Measurements from ENCODE around the gene SCARB1. TPM values are rescaled to one million over a fixed set of nuclear protein-coding genes. Genes with fewer than 3 reads are reported as not detected.
"Not testable (repeated sequence)": the region's sequence is repeated elsewhere in the genome, so short reads cannot be mapped to it uniquely, and the experiment has no call there.

The SCARB1 gene, protein sequence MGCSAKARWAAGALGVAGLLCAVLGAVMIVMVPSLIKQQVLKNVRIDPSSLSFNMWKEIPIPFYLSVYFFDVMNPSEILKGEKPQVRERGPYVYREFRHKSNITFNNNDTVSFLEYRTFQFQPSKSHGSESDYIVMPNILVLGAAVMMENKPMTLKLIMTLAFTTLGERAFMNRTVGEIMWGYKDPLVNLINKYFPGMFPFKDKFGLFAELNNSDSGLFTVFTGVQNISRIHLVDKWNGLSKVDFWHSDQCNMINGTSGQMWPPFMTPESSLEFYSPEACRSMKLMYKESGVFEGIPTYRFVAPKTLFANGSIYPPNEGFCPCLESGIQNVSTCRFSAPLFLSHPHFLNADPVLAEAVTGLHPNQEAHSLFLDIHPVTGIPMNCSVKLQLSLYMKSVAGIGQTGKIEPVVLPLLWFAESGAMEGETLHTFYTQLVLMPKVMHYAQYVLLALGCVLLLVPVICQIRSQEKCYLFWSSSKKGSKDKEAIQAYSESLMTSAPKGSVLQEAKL
- total RNA-seq (1 to 10 TPM; 2.2 to 2.6 TPM), polyA plus RNA-seq (1 to 10 TPM; 1.5 to 1.6 TPM)

DNA sequence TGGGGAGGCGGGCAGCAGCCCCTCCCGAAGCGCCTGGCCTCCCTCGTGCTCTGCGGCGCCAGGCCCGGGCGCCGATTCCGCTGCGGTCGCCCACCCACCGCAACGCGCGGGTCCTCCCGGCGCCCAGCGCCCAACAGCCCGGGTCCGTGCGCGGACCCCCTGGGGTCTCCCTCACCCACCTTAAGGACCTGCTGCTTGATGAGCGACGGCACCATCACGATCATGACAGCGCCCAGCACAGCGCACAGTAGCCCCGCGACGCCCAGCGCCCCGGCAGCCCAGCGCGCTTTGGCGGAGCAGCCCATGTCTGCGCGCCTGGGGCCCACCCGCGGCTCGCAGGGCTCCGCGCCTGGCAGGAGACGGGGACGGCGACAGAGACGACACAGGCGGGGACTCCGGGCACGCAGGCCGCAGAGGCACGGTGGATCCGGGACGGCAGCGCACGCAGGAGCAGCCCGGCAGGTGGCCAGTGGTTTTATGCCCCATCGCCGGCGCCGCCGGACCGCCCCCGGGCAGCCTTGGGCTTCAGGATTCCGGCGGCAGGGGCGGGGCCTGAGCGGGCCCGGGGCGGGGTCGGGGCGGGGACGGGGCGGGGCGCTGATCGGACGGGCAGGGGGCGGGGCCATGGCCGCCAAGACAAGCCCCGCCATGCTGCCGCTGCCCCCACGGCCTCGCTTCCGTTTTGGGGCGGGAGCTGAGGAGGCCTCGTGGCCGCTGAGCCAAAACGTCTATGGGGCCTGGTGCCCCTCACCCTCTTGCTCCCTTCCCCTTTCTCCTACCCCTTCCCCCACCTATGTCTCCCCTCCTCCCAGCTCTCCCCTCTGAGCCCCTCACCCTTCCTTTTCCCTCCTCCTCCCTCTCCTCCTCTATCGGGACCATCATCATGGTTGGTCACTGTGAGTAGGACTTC, at the start of gene SCARB1:
SCARB1 (minus strand) TSS at position 449 of the 910 bp plus-strand sequence; CDS start at position 305, 144 bp downstream.
- peak; percentile 68 to 76 (median 70) for DNase-seq
- Histone ChIP-seq H3K27me3 (ENCODE audit: insufficient read depth, low read length) (no peaks in the 10 kb centered on the region), H3K36me3 (ENCODE audit: insufficient read depth, low read length) (no peaks in the 10 kb centered on the region), H3K9me3 (ENCODE audit: control insufficient read depth in 1 of 2, low read length in 2 of 2) (no peaks in the 10 kb centered on the region), H3K4me3 (ENCODE audit: low read length in 2 of 2) (peak within 1 kb of the TSS; percentile 34 to 66), H3K27ac (ENCODE audit: low read depth, low read length) (no peak within 1 kb of the TSS), H3K4me1 (ENCODE audit: insufficient read depth, low read length) (peaks cover 12% of the 10 kb centered on the region)
- peaks cover 5 to 21% (median 12%) of the 10 kb centered on the region in 4 donors for H3K4me1 Mint-ChIP-seq
- H3K27ac Mint-ChIP-seq: peak within 1 kb of the TSS in 6 of 7 donors; percentile 54 to 89 (median 81)
- H3K4me3 Mint-ChIP-seq: peak within 1 kb of the TSS; percentile 76 to 86 (median 81)
- no peaks in the 10 kb centered on the region for H3K9me3 Mint-ChIP-seq
- no peaks in the 10 kb centered on the region for H3K36me3 Mint-ChIP-seq
- ChIA-PET POLR2A (ENCODE audit: partially characterized antibody) (interaction anchor here (1.0 to 1.5 kb wide), 2 partner anchors 50 to 58 kb away, joined by 4 to 6 read pairs; partner anchors contain the start of gene UBC), CTCF (ENCODE audit: partially characterized antibody) (interaction anchor here (1.0 kb wide), 1 partner anchor 76 kb away, joined by 3 read pairs; no protein-coding TSS in a partner anchor)
- H3K27me3 Mint-ChIP-seq: peaks cover 0 to 3% of the 10 kb centered on the region in 2 donors
- intact Hi-C loops (cut with micrococcal nuclease): loop anchor here (5.0 kb wide), 2 partner anchors 34 to 124 kb away; partner anchors contain the start of gene DHX37

DNA sequence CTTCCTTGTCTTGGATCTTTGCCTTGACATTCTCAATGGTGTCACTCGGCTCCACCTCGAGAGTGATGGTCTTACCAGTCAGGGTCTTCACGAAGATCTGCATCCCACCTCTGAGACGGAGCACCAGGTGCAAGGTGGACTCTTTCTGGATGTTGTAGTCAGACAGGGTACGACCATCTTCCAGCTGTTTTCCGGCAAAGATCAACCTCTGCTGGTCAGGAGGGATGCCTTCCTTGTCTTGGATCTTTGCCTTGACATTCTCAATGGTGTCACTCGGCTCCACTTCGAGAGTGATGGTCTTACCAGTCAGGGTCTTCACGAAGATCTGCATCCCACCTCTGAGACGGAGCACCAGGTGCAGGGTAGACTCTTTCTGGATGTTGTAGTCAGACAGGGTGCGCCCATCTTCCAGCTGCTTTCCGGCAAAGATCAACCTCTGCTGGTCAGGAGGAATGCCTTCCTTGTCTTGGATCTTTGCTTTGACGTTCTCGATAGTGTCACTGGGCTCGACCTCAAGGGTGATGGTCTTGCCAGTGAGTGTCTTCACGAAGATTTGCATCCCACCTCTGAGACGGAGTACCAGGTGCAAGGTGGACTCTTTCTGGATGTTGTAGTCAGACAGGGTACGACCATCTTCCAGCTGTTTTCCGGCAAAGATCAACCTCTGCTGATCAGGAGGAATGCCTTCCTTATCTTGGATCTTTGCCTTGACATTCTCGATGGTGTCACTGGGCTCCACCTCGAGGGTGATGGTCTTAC, 49.0 kb upstream of the SCARB1 start:
- Histone ChIP-seq H3K4me1 (ENCODE audit: insufficient read depth, low read length) (peaks cover 60% of the 10 kb centered on the region), H3K4me3 (ENCODE audit: low read length in 2 of 2) (peak overlapping the region in 1 of 2 donors; percentile 70), H3K36me3 (ENCODE audit: insufficient read depth, low read length) (peaks cover 24% of the 10 kb centered on the region)
- H3K4me3 Mint-ChIP-seq: peak overlapping the region; percentile 99 to 100 (median 100)
- DNase-seq; H3K27me3 ChIP-seq (ENCODE audit: insufficient read depth, low read length); H3K9me3 ChIP-seq (ENCODE audit: control insufficient read depth in 1 of 2, low read length in 2 of 2); intact Hi-C loops (cut with micrococcal nuclease); H3K27ac ChIP-seq (ENCODE audit: low read depth, low read length); H3K27me3 Mint-ChIP-seq: not testable (repeated sequence)
- CTCF ChIA-PET (ENCODE audit: partially characterized antibody): interaction anchor here (1.1 to 30.2 kb wide), 2 partner anchors 10 to 29 kb away, joined by 3 to 898 read pairs; no protein-coding TSS in a partner anchor
- H3K36me3 Mint-ChIP-seq: peaks cover 31 to 45% of the 10 kb centered on the region in 2 donors
- H3K27ac Mint-ChIP-seq: peak overlapping the region in 6 of 7 donors; percentile 100
- H3K4me1 Mint-ChIP-seq: peaks cover 52 to 75% (median 63%) of the 10 kb centered on the region in 4 donors
- POLR2A ChIA-PET (ENCODE audit: partially characterized antibody): interaction anchor here (2.5 to 12.7 kb wide), 3 partner anchors 11 to 25 kb away, joined by 44 to 836 read pairs (median 233); no protein-coding TSS in a partner anchor
- peaks cover 0 to 15% (median 3%) of the 10 kb centered on the region in 8 donors for H3K9me3 Mint-ChIP-seq

DNA sequence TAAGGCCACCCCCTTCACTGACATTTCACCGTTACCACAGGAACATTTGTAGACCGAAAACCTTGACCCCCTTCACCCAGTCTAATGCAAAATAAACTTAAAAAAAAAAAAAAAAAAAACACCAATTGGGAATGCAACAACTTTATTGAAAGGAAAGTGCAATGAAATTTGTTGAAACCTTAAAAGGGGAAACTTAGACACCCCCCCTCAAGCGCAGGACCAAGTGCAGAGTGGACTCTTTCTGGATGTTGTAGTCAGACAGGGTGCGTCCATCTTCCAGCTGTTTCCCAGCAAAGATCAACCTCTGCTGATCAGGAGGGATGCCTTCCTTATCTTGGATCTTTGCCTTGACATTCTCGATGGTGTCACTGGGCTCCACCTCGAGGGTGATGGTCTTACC, 47.9 kb upstream of the SCARB1 start:
- intact Hi-C loops (cut with micrococcal nuclease); DNase-seq; H3K4me3 ChIP-seq (ENCODE audit: low read length in 2 of 2); H3K9me3 ChIP-seq (ENCODE audit: control insufficient read depth in 1 of 2, low read length in 2 of 2); H3K27ac ChIP-seq (ENCODE audit: low read depth, low read length); H3K27me3 ChIP-seq (ENCODE audit: insufficient read depth, low read length); H3K27me3 Mint-ChIP-seq: not testable (repeated sequence)
- CTCF ChIA-PET (ENCODE audit: partially characterized antibody): interaction anchor here (0.9 to 30.2 kb wide), 4 partner anchors 10 to 30 kb away, joined by 3 to 898 read pairs (median 4); no protein-coding TSS in a partner anchor
- Histone ChIP-seq H3K36me3 (ENCODE audit: insufficient read depth, low read length) (peaks cover 24% of the 10 kb centered on the region), H3K4me1 (ENCODE audit: insufficient read depth, low read length) (peaks cover 60% of the 10 kb centered on the region)
- H3K27ac Mint-ChIP-seq: peak overlapping the region in 6 of 7 donors; percentile 20 to 93 (median 66)
- H3K4me1 Mint-ChIP-seq: peaks cover 47 to 66% (median 58%) of the 10 kb centered on the region in 4 donors
- peaks cover 31 to 40% of the 10 kb centered on the region in 2 donors for H3K36me3 Mint-ChIP-seq
- POLR2A ChIA-PET (ENCODE audit: partially characterized antibody): interaction anchor here (1.1 to 8.4 kb wide), 5 partner anchors 9 to 28 kb away, joined by 3 to 237 read pairs (median 23); no protein-coding TSS in a partner anchor
- peak overlapping the region in 7 of 8 donors; percentile 11 to 70 (median 47) for H3K4me3 Mint-ChIP-seq
- H3K9me3 Mint-ChIP-seq: peaks cover 0 to 15% (median 3%) of the 10 kb centered on the region in 8 donors

DNA sequence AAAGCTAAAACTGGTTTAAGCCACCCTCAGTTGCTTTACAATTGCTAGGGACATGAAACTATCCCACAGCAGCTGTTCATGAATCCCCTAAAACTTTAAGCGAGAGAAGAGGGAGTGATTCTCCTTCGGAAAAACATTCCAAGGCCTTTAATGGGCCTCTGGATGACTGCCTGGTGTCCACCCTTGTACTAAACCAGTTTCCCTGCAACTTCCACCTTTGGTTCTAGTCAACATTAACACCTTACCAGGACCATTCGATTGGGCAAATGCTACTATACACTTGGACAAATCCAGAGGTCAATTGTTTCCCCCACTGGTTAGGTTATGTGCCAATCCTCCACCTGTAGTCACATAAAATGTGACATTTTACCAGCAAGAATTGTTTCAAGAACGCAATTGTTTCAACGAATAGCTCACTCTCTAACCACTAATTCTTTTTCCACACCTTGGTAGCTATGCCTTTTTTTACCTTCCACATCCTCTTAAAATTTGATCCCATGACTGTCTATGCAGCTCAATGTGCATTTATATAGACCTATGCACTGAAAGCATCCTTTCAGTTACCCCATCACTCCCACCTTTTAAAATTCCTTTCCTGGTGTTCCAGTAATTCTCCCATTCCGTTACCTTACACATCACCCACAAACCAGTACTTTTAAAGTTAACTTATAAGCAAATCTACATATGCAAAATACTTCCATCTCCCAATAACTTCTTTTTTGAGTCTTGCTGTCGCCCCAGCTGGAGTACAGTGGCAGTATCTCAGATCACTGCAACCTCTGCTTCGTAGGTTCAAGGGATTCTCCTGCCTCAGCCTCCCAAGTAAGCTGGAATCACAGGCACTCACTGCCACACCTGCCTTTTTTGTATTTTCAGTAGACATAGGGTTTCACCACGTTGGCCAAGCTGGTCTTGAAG, 47.2 kb upstream of the SCARB1 start:
- peak overlapping the region; percentile 29 to 93 (median 77) for H3K27ac Mint-ChIP-seq
- H3K27ac ChIP-seq (ENCODE audit: low read depth, low read length): peak overlapping the region; percentile 3
- H3K27me3 Mint-ChIP-seq: peaks cover 2 to 9% of the 10 kb centered on the region in 2 donors
- peak in 1 of 5 donors; percentile 34 for DNase-seq
- peaks cover 46 to 63% (median 54%) of the 10 kb centered on the region in 4 donors for H3K4me1 Mint-ChIP-seq
- H3K9me3 ChIP-seq (ENCODE audit: control insufficient read depth in 1 of 2, low read length in 2 of 2): no peaks in the 10 kb centered on the region
- POLR2A ChIA-PET (ENCODE audit: partially characterized antibody): interaction anchor here (0.6 to 8.4 kb wide), 8 partner anchors 9 to 73 kb away, joined by 3 to 237 read pairs (median 6); no protein-coding TSS in a partner anchor
- peaks cover 55% of the 10 kb centered on the region for H3K4me1 ChIP-seq (ENCODE audit: insufficient read depth, low read length)
- H3K27me3 ChIP-seq (ENCODE audit: insufficient read depth, low read length): no peaks in the 10 kb centered on the region
- H3K36me3 ChIP-seq (ENCODE audit: insufficient read depth, low read length): peaks cover 24% of the 10 kb centered on the region
- peak overlapping the region; percentile 0 to 70 (median 33) for H3K4me3 Mint-ChIP-seq
- intact Hi-C loops (cut with micrococcal nuclease): no loop called here
- CTCF ChIA-PET (ENCODE audit: partially characterized antibody): interaction anchor here (0.9 to 30.2 kb wide), 6 partner anchors 9 to 138 kb away, joined by 3 to 898 read pairs (median 4); no protein-coding TSS in a partner anchor
- peaks cover 0 to 15% (median 3%) of the 10 kb centered on the region in 8 donors for H3K9me3 Mint-ChIP-seq
- peaks cover 31 to 36% of the 10 kb centered on the region in 2 donors for H3K36me3 Mint-ChIP-seq
- H3K4me3 ChIP-seq (ENCODE audit: low read length in 2 of 2): no peak overlapping the region

DNA sequence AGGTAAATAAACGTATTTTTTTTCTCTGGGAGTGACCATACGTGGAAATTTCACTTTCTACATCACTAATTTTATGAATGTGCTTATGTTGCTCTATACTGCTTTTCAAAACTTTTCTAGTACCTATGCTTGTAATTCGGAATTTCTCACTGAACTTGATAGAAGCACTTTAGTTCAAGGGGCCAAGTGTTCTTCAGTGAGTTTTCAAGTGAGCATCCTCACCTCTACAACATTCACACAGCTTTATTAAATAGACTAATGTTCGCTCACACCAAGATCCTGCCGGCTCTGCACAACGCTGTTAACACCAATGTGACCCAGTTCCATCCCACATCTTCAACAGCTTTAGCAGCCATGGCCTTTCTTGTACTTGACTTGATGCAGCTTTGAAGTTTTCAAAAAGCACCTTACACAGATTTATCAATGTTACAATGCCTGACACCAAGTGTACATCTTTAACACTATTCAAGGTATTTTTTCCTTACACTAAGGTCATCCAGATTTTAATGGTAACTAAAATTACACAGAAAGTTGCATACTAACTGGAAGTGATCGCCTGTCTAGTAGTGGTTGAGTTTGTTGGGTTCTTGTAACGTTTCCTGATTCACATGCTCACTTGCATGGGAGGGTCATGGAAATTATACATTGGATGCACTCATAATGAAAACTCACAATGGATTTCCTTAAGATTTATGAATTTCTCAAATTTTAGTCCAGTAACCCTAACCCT, 46.3 kb upstream of the SCARB1 start:
- Mint-ChIP-seq H3K4me3 (peak overlapping the region in 3 of 8 donors; percentile 22 to 42 (median 27)), H3K4me1 (peaks cover 43 to 55% (median 48%) of the 10 kb centered on the region in 4 donors), H3K9me3 (peaks cover 0 to 15% (median 3%) of the 10 kb centered on the region in 8 donors), H3K36me3 (peaks cover 31 to 36% of the 10 kb centered on the region in 2 donors), H3K27ac (peak overlapping the region in 6 of 7 donors; percentile 17 to 84 (median 46)), H3K27me3 (peaks cover 2 to 9% of the 10 kb centered on the region in 2 donors)
- intact Hi-C loops (cut with micrococcal nuclease): loop anchor here (5.0 kb wide), 1 partner anchor 343 kb away; the partner anchor contains the start of gene NCOR2
- DNase-seq: no peak
- Histone ChIP-seq H3K27ac (ENCODE audit: low read depth, low read length) (peak overlapping the region; percentile 3), H3K4me1 (ENCODE audit: insufficient read depth, low read length) (peaks cover 47% of the 10 kb centered on the region), H3K27me3 (ENCODE audit: insufficient read depth, low read length) (no peaks in the 10 kb centered on the region), H3K36me3 (ENCODE audit: insufficient read depth, low read length) (peaks cover 24% of the 10 kb centered on the region), H3K4me3 (ENCODE audit: low read length in 2 of 2) (no peak overlapping the region), H3K9me3 (ENCODE audit: control insufficient read depth in 1 of 2, low read length in 2 of 2) (no peaks in the 10 kb centered on the region)
- POLR2A ChIA-PET (ENCODE audit: partially characterized antibody): interaction anchor here (0.6 to 8.4 kb wide), 7 partner anchors 10 to 74 kb away, joined by 3 to 237 read pairs (median 6); no protein-coding TSS in a partner anchor
- CTCF ChIA-PET (ENCODE audit: partially characterized antibody): interaction anchor here (1.0 to 30.2 kb wide), 5 partner anchors 8 to 139 kb away, joined by 3 to 898 read pairs (median 5); no protein-coding TSS in a partner anchor

Measured in CD4-positive, alpha-beta memory T cell (primary cell).